Keratinocyte (primary cell): ENCODE data around the gene HOXC11. TPM values are rescaled to one million over a fixed set of nuclear protein-coding genes. Genes with fewer than 3 reads are reported as not detected.

Experiments used
- DNase-seq: peaks from one replicate; pipeline ENCODE4 v3.0.0-alpha.2; 2011; ENCODE audit warnings: low read depth, missing footprints, low spot score
- FAIRE-seq: peaks from 2 replicates; lab custom pipeline; 2011; peaks lifted over from hg19 to GRCh38; lab: Jason Lieb, UNC
- H2AFZ ChIP-seq: 2 replicates; pipeline ENCODE4 v1.6.0; 2012; ENCODE audit warnings: low read length, control low read depth, inconsistent platforms; ENCODE audit not compliant: control insufficient read depth
- H3K27ac ChIP-seq: 2 replicates; pipeline ENCODE4 v1.5.1; 2011; ENCODE audit warnings: low read length; ENCODE audit not compliant: control insufficient read depth, insufficient read depth
- H3K27me3 ChIP-seq: 3 replicates; pipeline ENCODE4 v1.6.0; 2011; ENCODE audit warnings: low read length; ENCODE audit not compliant: control insufficient read depth, insufficient read depth; ENCODE audit errors: extremely low read depth
- H3K36me3 ChIP-seq, 2 experiments: 2 replicates in 1 of 2; 3 replicates in 1 of 2; pipeline ENCODE4 v1.5.1; 2011; ENCODE audit warnings: low read length in 2 of 2, mild to moderate bottlenecking in 1 of 2; ENCODE audit not compliant: control insufficient read depth in 2 of 2, insufficient read depth in 2 of 2; ENCODE audit errors: extremely low read depth in 1 of 2
- H3K4me1 ChIP-seq: 3 replicates; pipeline ENCODE4 v1.5.1; 2011; ENCODE audit warnings: low read length; ENCODE audit not compliant: control insufficient read depth, insufficient read depth; ENCODE audit errors: extremely low read depth
- H3K4me2 ChIP-seq: 3 replicates; pipeline ENCODE4 v1.6.0; 2011; ENCODE audit warnings: low read depth, low read length; ENCODE audit not compliant: control insufficient read depth, insufficient read depth; ENCODE audit errors: extremely low read depth
- H3K4me3 ChIP-seq, 3 experiments: fragments of 200-600 bp in 1 of 3; sonication (generic) in 1 of 3; 2 replicates in 2 of 3; 3 replicates in 1 of 3; pipeline ENCODE4 v1.5.1; 2011 to 2016; ENCODE audit warnings: low read length in 3 of 3, mild to moderate bottlenecking in 3 of 3, control low read depth in 2 of 3, inconsistent platforms in 1 of 3, low read depth in 1 of 3, mixed read lengths in 1 of 3, mixed run types in 1 of 3, moderate library complexity in 1 of 3; ENCODE audit not compliant: control insufficient read depth in 2 of 3, insufficient read depth in 2 of 3; ENCODE audit errors: extremely low read depth in 1 of 3
- H3K79me2 ChIP-seq: 2 replicates; pipeline ENCODE4 v1.6.0; 2012; ENCODE audit warnings: low read length; ENCODE audit not compliant: control insufficient read depth, insufficient read depth
- H3K9ac ChIP-seq: 3 replicates; pipeline ENCODE4 v1.6.0; 2011; ENCODE audit warnings: low read length; ENCODE audit not compliant: control insufficient read depth, insufficient read depth; ENCODE audit errors: extremely low read depth
- H3K9me1 ChIP-seq: 3 replicates; pipeline ENCODE4 v1.6.0; 2011; ENCODE audit warnings: low read length; ENCODE audit not compliant: control insufficient read depth, insufficient read depth; ENCODE audit errors: extremely low read depth
- H3K9me3 ChIP-seq: 2 replicates; pipeline ENCODE4 v1.5.1; 2012; ENCODE audit warnings: low read depth, low read length; ENCODE audit not compliant: control insufficient read depth
- H4K20me1 ChIP-seq: 3 replicates; pipeline ENCODE4 v1.6.0; 2011; ENCODE audit warnings: low read length; ENCODE audit not compliant: control insufficient read depth, insufficient read depth; ENCODE audit errors: extremely low read depth
- EZH2 ChIP-seq: IDR thresholded peaks from one replicate; pipeline ENCODE4 v1.6.1; 2012; ENCODE audit warnings: inconsistent platforms, mild to moderate bottlenecking, low read length, moderate library complexity
- dilution Hi-C: fragments of 300-500 bp; cut with MboI; formaldehyde crosslinking; loops from one replicate; pipeline ENCODE4 v1.7.0; 2020; ENCODE audit warnings: low sequenced_read_pairs; ENCODE audit not compliant: extremely low pct_ligation_motif_present
- polyA plus RNA-seq, 5 experiments: library from polyadenylated mRNA; depleted of rRNA in 3 of 5; stranded (reverse) in 3 of 5; stranded (forward) in 1 of 5; unstranded in 1 of 5; fragments of >200 nt; gene quantifications; 1 replicate in 1 of 5; 2 replicates in 3 of 5; 3 replicates in 1 of 5; pipeline versions ENCODE4 v1.2.1 to v1.2.3, GENCODE V29; 2011 to 2012; ENCODE audit warnings: missing spikeins in 2 of 5, low read depth in 1 of 5, low replicate concordance in 1 of 5
- TF ChIP-seq, protein P1 (sequence below), 3 experiments: IDR thresholded peaks in 1 of 3; conservative IDR thresholded peaks in 1 of 3; optimal IDR thresholded peaks in 1 of 3; 2 replicates in 2 of 3; 3 replicates in 1 of 3; pipeline versions ENCODE3 to v1.5.1; 2011; ENCODE audit warnings: low read length in 3 of 3, mild to moderate bottlenecking in 3 of 3, moderate library complexity in 2 of 3, control low read depth in 1 of 3, inconsistent platforms in 1 of 3; ENCODE audit not compliant: insufficient read depth in 2 of 3; ENCODE audit errors: extremely low read depth in 1 of 3

Gene HOXC11
- polyA plus RNA-seq, 1 donor (not counting 4 experiments of a cell fraction or from before 2014, with no cell fraction given) = 1.6 TPM

DNA sequence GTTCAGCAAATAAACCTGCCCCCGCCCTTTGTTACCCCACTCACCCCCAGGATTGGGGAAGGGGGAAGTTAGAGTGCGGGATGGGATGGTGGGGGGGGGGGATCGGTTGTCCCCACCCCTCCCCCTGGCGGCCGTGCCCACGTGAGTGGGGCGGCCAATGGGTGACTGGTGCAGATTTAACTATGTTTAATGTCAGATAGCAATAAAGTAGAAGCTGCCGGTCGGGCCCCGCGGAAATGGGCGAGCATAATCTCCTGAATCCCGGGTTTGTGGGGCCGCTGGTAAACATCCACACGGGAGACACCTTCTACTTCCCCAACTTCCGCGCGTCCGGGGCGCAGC, 18.3 kb upstream of the HOXC11 start, which contains the start of gene HOXC12:
Gene HOXC12 (plus strand): TSS at position 210 of the 342 bp plus-strand sequence. CDS start 27 bp downstream, at position 237.
- peak within 1 kb of the TSS; percentile 80 for H2AFZ ChIP-seq
- no peaks in the 10 kb centered on the region for H3K79me2 ChIP-seq
- DNase-seq (no peak), FAIRE-seq (no peak)
- H3K4me2 ChIP-seq = peak within 1 kb of the TSS; percentile 85
- no peak within 1 kb of the TSS for H3K27ac ChIP-seq
- H3K9ac ChIP-seq = peak within 1 kb of the TSS; percentile 52
- no peaks in the 10 kb centered on the region for H3K36me3 ChIP-seq
- H3K9me1 ChIP-seq = no peaks in the 10 kb centered on the region
- peak within 1 kb of the TSS; percentile 51 to 61 (median 60) for H3K4me3 ChIP-seq
- H3K9me3 ChIP-seq = no peaks in the 10 kb centered on the region
- TF ChIP-seq, protein P1, sequence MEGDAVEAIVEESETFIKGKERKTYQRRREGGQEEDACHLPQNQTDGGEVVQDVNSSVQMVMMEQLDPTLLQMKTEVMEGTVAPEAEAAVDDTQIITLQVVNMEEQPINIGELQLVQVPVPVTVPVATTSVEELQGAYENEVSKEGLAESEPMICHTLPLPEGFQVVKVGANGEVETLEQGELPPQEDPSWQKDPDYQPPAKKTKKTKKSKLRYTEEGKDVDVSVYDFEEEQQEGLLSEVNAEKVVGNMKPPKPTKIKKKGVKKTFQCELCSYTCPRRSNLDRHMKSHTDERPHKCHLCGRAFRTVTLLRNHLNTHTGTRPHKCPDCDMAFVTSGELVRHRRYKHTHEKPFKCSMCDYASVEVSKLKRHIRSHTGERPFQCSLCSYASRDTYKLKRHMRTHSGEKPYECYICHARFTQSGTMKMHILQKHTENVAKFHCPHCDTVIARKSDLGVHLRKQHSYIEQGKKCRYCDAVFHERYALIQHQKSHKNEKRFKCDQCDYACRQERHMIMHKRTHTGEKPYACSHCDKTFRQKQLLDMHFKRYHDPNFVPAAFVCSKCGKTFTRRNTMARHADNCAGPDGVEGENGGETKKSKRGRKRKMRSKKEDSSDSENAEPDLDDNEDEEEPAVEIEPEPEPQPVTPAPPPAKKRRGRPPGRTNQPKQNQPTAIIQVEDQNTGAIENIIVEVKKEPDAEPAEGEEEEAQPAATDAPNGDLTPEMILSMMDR (optimal IDR thresholded peaks at IDR 0.05 in 1 of 3, IDR thresholded peaks at IDR 0.05 in 1 of 3, conservative IDR thresholded peaks at IDR 0.05 in 1 of 3; ENCODE audit: extremely low read depth in 1 of 3, insufficient read depth in 2 of 3, low read length in 3 of 3) = no peak
- TF ChIP-seq EZH2 = no peak
- dilution Hi-C loops = no loop called here
- H4K20me1 ChIP-seq = no peaks in the 10 kb centered on the region
- peaks cover 43% of the 10 kb centered on the region for H3K4me1 ChIP-seq
- H3K27me3 ChIP-seq = peaks cover 92% of the 10 kb centered on the region

DNA sequence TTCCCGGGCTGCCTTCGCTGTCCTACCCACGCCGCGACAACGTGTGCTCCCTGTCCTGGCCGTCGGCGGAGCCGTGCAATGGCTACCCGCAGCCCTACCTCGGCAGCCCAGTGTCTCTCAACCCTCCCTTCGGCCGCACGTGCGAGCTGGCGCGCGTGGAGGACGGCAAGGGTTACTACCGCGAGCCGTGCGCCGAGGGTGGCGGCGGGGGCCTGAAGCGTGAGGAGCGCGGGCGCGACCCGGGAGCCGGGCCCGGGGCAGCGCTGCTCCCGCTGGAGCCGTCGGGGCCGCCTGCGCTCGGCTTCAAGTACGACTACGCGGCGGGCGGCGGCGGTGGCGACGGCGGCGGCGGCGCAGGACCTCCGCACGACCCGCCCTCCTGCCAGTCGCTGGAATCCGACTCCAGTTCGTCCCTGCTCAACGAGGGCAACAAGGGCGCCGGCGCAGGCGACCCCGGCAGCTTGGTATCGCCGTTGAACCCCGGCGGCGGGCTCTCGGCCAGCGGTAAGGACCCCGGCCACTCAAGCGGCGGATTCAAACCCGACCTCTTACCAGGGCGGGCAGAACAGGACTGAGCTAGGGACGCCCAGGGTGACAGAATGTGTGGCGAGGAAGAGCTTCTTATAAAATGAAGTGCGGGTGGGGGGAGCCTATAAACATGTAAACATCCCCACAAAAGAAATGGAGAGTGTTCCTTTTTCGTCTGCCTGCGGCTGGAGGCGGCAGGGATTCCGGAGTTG, 17.7 kb upstream of the HOXC11 start:
- H3K27ac ChIP-seq = no peak overlapping the region
- H3K4me2 ChIP-seq = peak overlapping the region; percentile 85
- H3K4me1 ChIP-seq = peaks cover 39% of the 10 kb centered on the region
- FAIRE-seq = no peak
- H3K9me3 ChIP-seq = no peaks in the 10 kb centered on the region
- H3K4me3 ChIP-seq = peak overlapping the region; percentile 51 to 61 (median 60)
- no peaks in the 10 kb centered on the region for H3K79me2 ChIP-seq
- no peaks in the 10 kb centered on the region for H3K9me1 ChIP-seq
- dilution Hi-C loops = no loop called here
- TF ChIP-seq, protein P1 (optimal IDR thresholded peaks at IDR 0.05 in 1 of 3, IDR thresholded peaks at IDR 0.05 in 1 of 3, conservative IDR thresholded peaks at IDR 0.05 in 1 of 3; ENCODE audit: extremely low read depth in 1 of 3, insufficient read depth in 2 of 3, low read length in 3 of 3) = no peak
- TF ChIP-seq EZH2 = peak; percentile 90
- H3K27me3 ChIP-seq = peaks cover 90% of the 10 kb centered on the region
- peak overlapping the region; percentile 52 for H3K9ac ChIP-seq
- no peaks in the 10 kb centered on the region for H3K36me3 ChIP-seq
- H4K20me1 ChIP-seq = no peaks in the 10 kb centered on the region
- DNase-seq = no peak
- H2AFZ ChIP-seq = peak overlapping the region; percentile 80
